ENCODE measurements around the gene CA11.

The CA11 gene

DNA sequence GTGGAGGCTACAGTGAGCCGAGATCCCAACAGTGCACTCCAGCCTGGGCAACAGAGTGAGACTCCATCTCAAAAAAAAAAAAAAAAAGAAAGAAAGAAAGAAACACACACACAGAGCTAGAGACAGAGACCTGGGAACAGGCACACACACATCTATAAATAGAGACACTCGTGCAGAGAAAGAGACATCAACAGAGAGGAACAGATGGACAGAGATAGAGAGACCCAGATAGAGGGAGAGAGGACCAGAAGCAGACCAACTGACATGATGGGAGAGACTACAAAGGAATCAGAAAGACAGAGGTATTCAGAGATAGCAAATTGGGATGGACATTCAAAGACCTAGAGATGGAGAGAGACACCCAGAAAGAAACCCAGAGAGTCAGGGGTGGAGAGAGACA is 2.1 kb upstream of the CA11 start:
- TF ChIP-seq, protein P1, sequence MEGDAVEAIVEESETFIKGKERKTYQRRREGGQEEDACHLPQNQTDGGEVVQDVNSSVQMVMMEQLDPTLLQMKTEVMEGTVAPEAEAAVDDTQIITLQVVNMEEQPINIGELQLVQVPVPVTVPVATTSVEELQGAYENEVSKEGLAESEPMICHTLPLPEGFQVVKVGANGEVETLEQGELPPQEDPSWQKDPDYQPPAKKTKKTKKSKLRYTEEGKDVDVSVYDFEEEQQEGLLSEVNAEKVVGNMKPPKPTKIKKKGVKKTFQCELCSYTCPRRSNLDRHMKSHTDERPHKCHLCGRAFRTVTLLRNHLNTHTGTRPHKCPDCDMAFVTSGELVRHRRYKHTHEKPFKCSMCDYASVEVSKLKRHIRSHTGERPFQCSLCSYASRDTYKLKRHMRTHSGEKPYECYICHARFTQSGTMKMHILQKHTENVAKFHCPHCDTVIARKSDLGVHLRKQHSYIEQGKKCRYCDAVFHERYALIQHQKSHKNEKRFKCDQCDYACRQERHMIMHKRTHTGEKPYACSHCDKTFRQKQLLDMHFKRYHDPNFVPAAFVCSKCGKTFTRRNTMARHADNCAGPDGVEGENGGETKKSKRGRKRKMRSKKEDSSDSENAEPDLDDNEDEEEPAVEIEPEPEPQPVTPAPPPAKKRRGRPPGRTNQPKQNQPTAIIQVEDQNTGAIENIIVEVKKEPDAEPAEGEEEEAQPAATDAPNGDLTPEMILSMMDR (IDR thresholded peaks at IDR 0.05; ENCODE audit: borderline replicate concordance, insufficient read depth, low read depth, low read length): no peak
- no peak overlapping the region for H3K4me3 ChIP-seq (ENCODE audit: low read depth, low read length)

DNA sequence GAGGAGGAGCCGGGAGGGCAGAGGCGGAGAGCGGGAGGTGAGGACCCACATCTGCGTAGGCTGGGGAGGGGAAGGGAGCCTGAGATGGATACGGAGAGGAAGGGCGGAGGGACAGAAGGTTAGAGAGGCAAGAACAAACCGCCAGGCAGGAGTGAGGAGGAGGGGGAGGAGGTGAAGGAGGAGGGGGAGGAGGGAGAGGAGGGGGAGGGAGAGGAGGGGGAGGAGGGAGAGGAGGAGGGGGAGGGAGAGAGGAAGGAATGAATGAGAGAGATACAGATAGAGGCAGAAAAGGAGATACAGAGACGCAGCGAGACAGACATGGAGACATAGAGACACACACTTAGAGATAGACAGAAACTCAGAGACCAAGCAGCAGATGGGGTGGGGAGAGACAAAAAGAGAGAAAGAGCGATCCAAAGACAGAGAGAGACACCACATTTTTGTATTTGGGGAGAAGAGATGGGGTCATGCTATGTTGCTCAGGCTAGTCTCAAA is 782 bp upstream of the CA11 start:
- H3K4me3 ChIP-seq (ENCODE audit: low read depth, low read length): peak overlapping the region; percentile 56
- TF ChIP-seq, protein P1 (IDR thresholded peaks at IDR 0.05; ENCODE audit: borderline replicate concordance, insufficient read depth, low read depth, low read length): no peak

DNA sequence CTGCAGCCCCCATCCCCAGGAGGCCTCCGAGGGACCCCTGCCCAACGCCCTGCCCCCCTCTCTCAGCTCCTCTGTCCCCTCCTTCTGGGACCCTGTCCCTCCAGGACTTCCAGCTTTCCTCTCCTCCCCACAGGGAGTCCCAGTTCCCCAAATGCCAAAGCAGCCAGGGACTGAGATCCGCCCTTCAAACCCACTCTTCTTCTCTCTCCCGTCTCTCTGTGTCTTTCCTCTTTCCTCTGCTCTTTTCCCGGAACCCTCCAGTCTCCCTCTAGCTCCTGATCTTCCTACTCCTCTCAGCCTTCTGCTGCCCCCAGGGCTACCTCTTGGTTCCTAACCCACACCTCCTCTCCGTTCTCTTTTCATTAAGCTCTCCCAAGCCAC is 377 bp downstream of the CA11 start:
- TF ChIP-seq, protein P1 (IDR thresholded peaks at IDR 0.05; ENCODE audit: borderline replicate concordance, insufficient read depth, low read depth, low read length): no peak
- peak overlapping the region; percentile 56 for H3K4me3 ChIP-seq (ENCODE audit: low read depth, low read length)

DNA sequence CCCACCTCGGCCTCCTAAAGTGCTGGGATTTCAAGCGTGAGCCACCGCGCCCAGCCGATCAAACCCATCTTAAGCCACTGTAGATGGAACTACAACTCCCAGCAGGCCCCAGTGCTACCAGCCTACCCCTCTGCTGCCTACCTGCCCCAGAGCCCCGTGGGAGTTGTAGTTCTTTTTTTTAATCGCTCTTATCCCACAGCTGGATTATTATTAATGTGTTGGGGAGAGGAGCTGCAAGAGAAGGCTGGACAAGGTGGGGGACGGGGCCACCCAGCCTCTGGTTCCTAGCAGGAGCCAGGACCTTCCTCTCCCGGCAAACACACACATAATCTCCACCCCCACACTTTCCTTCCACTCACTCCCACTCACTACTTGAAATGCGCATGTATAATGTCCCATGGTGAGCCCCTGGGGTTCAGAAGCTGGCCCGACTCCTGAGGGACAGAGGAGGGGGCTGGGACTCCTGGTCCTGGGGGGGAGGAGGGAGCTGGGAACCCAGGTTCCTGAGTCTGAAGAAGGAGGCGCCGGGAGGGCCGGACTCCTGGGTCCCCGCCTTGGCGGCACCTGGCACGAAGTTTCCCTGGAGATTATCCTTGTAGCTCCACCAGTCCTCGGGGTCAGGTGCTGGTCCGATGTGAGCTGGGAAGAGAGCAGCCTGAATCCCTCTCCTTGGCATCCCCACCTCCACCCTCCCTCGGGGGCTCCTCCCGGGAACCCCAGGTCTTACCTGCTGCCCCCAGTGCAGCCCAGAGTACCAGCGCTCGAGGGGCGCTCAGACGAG is 958 bp downstream of the CA11 start:
- TF ChIP-seq, protein P1 (IDR thresholded peaks at IDR 0.05; ENCODE audit: borderline replicate concordance, insufficient read depth, low read depth, low read length): no peak
- H3K4me3 ChIP-seq (ENCODE audit: low read depth, low read length): peak overlapping the region; percentile 56

DNA sequence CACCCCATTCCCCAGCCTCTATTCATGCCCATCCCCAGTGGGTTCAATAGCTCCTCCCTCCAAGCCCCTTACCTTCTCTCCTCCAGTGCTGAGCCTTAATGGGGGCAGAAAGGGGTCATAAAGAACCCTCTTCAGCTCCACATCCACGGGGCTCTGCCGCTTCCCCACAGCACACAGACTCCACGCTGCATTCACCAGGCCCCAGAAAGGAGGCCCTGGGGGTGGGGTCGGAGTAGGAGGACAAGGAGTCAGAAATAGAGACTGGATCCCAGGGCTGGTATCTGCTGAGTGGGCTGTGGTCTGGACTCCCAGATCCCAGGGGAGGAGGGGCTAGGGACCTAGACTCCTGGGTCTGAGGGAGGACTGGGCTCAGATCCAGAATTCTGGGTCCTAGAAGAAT is 1.6 kb downstream of the CA11 start:
- no peak overlapping the region for H3K4me3 ChIP-seq (ENCODE audit: low read depth, low read length)
- TF ChIP-seq, protein P1 (IDR thresholded peaks at IDR 0.05; ENCODE audit: borderline replicate concordance, insufficient read depth, low read depth, low read length): no peak

DNA sequence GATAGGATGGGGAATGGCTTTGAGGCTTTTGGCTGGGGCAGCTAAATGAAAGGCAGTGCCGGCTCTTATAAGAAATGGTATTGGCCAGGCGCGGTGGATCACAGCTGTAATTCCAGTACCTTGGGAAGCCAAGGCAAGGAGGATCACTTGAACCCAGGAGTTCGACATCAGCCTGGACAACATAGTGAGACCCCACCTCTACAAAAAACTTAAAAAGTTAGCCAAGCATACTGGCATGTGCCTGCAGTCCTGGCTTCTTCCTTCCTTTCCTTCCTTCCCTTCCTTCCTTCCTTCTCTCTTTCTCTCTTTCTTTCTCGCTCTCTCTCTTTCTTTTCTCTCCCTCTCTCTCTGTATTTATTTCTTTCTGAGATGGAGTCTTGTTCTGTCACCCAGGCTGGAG is 3.1 kb downstream of the CA11 start:
- H3K4me3 ChIP-seq (ENCODE audit: low read depth, low read length): no peak overlapping the region
- TF ChIP-seq, protein P1 (IDR thresholded peaks at IDR 0.05; ENCODE audit: borderline replicate concordance, insufficient read depth, low read depth, low read length): no peak

DNA sequence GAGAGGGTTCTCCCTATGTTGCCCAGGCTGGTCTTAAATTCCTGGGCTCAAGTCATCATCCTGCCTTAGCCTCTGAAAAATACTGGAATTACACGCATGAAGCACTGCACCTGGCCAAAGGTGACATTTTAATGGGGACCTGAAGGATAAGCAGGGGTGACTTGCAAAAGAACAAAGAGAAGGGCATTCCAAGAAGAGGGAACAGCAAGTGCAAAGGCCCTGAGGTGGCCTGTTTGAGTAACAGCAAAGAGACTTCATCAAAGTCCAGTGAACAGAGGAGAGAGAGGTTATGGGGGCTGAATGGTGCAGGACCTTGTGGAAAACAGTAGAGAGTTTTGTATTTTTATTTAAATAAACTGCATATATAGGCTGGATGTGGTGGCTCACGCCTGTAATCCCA is 4.1 kb downstream of the CA11 start:
- no peak overlapping the region for H3K4me3 ChIP-seq (ENCODE audit: low read depth, low read length)
- TF ChIP-seq, protein P1 (IDR thresholded peaks at IDR 0.05; ENCODE audit: borderline replicate concordance, insufficient read depth, low read depth, low read length): no peak
